GM19099 (cell line): Measurements from ENCODE around the gene GLB1L2.

Experiments used
- POLR2A ChIP-seq: IDR thresholded peaks from 3 replicates; pipeline ENCODE4 v1.6.1; 2011; ENCODE audit warnings: low read depth; ENCODE audit not compliant: insufficient read length; ENCODE audit errors: extremely low read depth

The GLB1L2 gene, protein sequence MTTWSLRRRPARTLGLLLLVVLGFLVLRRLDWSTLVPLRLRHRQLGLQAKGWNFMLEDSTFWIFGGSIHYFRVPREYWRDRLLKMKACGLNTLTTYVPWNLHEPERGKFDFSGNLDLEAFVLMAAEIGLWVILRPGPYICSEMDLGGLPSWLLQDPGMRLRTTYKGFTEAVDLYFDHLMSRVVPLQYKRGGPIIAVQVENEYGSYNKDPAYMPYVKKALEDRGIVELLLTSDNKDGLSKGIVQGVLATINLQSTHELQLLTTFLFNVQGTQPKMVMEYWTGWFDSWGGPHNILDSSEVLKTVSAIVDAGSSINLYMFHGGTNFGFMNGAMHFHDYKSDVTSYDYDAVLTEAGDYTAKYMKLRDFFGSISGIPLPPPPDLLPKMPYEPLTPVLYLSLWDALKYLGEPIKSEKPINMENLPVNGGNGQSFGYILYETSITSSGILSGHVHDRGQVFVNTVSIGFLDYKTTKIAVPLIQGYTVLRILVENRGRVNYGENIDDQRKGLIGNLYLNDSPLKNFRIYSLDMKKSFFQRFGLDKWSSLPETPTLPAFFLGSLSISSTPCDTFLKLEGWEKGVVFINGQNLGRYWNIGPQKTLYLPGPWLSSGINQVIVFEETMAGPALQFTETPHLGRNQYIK

GRCh38 chr11:134331354-134332188, at the start of gene GLB1L2:
Gene GLB1L2, plus strand, starts transcription at chr11:134331988. Its CDS starts 74 bp downstream, at chr11:134332062.
- TF ChIP-seq POLR2A: no peak

- TF ChIP-seq POLR2A: no peak
Measured at GRCh38 chr11:134282121-134283045, 49.4 kb upstream of the GLB1L2 start.

- TF ChIP-seq POLR2A: no peak
Measured at GRCh38 chr11:134283461-134284230, 48.1 kb upstream of the GLB1L2 start.

- no peak for TF ChIP-seq POLR2A
Measured at GRCh38 chr11:134287561-134287960, 44.2 kb upstream of the GLB1L2 start.

DNA sequence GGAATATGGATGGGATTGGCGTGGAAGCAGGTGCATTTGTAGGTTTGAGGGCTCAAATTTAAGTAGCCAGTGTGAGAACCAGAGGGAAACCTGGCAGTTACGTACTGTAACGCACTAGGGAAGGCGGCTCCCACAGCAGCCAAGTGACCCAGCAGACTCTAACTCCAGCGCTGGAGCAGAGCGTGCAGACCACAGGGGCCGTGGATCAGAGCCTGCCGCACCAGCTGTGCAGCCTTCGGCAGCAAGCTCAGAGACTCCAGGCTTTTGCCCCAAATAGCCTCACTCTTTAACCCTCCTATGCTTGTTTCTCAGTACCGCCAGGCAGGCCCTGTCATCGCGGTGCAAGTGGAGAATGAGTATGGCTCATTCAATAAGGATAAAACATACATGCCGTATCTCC, 43.3 kb upstream of the GLB1L2 start:
- TF ChIP-seq POLR2A: no peak

- no peak for TF ChIP-seq POLR2A
Measured at GRCh38 chr11:134289167-134289566, 42.6 kb upstream of the GLB1L2 start.

DNA sequence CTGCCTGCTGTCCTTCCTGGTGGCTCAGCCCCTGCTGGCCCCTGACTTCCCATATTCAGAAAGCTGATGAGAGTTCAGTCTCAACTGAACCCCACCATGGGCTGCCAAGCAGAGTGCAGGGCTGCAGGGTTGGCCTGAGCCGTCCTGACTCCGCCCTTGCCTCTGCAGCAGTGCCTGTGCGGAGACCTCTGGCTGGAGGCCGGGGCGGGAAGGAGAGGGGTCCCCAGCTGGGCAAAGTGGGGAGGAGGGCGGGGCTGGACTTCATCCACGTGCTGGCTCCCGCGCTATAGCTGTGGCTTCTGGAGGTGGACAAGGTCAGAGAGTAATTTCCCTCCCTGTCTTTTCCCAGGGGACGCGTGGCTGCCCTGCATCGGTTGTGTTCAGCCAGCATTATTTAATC, 42.0 kb upstream of the GLB1L2 start:
- TF ChIP-seq POLR2A: no peak

DNA sequence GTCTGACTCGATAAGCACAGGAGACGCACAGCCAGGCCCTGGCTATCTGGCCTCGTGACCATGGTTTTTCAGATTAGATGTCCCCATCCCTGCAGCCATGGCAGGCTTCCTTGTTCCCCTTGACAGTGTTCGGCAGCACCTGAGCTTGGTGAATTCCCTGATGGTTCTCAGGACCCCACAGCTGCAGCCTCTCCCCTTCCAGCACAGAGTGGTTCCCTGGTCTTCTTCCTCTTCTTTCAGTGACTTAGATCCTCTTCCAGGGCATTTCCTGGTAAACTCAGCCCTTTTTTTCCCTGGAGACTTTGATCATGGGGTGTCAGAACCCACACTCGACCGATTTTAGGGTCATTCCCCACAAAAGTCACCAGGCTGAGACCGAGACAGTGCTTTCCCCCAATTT, 41.1 kb upstream of the GLB1L2 start:
- no peak for TF ChIP-seq POLR2A

DNA sequence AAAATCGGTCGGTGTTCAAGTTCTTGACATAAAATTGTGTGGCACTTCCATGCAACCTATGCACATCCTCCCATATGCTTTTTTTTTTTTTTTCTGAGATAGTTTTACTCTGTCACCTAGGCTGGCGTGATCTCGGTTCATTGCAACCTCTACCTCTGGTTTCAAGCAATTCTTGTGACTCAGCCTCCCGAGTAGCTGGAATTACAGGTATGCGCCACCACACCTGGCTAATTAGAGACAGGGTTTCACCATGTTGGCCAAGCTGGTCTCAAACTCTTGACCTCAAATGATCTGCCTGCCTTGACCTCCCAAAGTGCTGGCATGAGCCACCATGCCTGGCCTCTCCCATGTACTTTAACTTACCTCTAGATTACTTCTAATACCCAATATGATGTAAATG, 40.6 kb upstream of the GLB1L2 start:
- TF ChIP-seq POLR2A: no peak

DNA sequence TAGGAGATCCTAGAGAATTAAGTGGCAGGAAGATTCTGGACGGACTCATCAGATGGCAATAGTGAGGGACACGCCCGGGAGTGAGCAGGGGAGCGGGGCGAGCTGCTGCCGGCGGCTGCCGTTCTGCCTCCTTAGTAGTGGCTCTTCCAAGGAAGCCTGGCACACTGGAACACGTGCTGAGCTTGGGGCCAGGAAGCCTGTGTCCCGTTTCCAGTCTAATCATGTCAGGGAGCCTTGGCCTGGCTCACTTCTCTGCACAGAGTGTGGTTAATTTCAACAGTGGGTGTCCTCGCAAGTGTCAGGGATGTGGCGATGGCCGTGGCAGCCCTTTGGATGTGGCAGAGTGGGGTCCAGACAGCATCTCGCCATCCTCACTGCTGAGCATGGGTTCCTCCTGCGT, 39.1 kb upstream of the GLB1L2 start:
- no peak for TF ChIP-seq POLR2A

- TF ChIP-seq POLR2A: no peak
Measured at GRCh38 chr11:134293119-134294113, 38.4 kb upstream of the GLB1L2 start.

- no peak for TF ChIP-seq POLR2A
Measured at GRCh38 chr11:134294664-134295063, 37.1 kb upstream of the GLB1L2 start.

DNA sequence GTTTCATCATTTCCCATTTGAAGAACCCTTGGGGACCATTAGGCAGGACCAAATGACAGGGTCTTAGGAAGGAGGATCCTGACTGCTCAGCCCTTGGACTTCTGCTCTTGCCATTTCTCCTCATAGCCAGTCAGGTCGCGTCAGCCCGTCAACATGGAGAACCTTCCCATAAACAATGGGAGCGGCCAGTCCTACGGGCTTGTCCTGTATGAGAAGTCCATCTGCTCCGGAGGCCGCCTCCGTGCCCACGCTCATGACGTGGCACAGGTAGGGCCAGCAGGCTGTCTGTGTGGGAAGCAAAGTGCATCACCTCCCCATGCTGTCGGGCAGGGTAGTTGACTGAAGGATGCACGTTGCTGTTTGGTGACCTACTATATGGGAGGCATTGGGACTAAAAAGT, 19.6 kb upstream of the GLB1L2 start:
- TF ChIP-seq POLR2A: no peak
